Liver (tissue), 3 donors: Measurements from ENCODE around the gene PRIMA1.

ENCODE experiments used
- ATF3 ChIP-seq: IDR thresholded peaks from 2 replicates; pipeline ENCODE4 v1.6.1; 2016; ENCODE audit warnings: antibody characterized with exemption
- CTCF ChIP-seq: fragments of 150-350 bp; IDR thresholded peaks from 2 replicates; pipeline ENCODE4 v1.5.1; 2017; ENCODE audit warnings: improper control_type of control experiment, low read depth, low read length; ENCODE audit not compliant: missing input control
- HNF4G ChIP-seq: IDR thresholded peaks from 2 replicates; pipeline ENCODE4 v1.6.1; 2016; ENCODE audit warnings: antibody characterized with exemption
- JUND ChIP-seq, 2 donors: IDR thresholded peaks; 2 replicates each; pipeline ENCODE4 v1.6.1; 2016; ENCODE audit warnings: antibody characterized with exemption in 2 of 2
- MAX ChIP-seq: IDR thresholded peaks from 2 replicates; pipeline ENCODE4 v1.6.1; 2016; ENCODE audit warnings: antibody characterized with exemption
- RAD21 ChIP-seq, 2 donors: IDR thresholded peaks; 2 replicates each; pipeline ENCODE4 v1.6.1; 2016; ENCODE audit warnings: antibody characterized with exemption in 2 of 2, mild to moderate bottlenecking in 2 of 2
- REST ChIP-seq: IDR thresholded peaks from 2 replicates; pipeline ENCODE4 v1.6.1; 2016; ENCODE audit warnings: antibody characterized with exemption, mild to moderate bottlenecking
- RXRA ChIP-seq, 2 donors: IDR thresholded peaks; 2 replicates each; pipeline ENCODE4 v1.6.1; 2017 to 2018; ENCODE audit warnings: antibody characterized with exemption in 2 of 2, mild to moderate bottlenecking in 1 of 2
- TAF1 ChIP-seq: conservative IDR thresholded peaks from 2 replicates; pipeline ENCODE4 v1.6.1; 2016; ENCODE audit warnings: antibody characterized with exemption, mild to moderate bottlenecking
- YY1 ChIP-seq: IDR thresholded peaks from 2 replicates; pipeline ENCODE4 v1.6.1; 2016; ENCODE audit warnings: antibody characterized with exemption, mild to moderate bottlenecking
- ZBTB33 ChIP-seq: IDR thresholded peaks from 2 replicates; pipeline ENCODE4 v1.6.1; 2016; ENCODE audit warnings: antibody characterized with exemption
- donor health status: healthy.
- donor health status: healthy.

GRCh38 chr14:93747102-93747501 lies 41.2 kb downstream of the PRIMA1 start:
- TF ChIP-seq CTCF (no peak), ZBTB33 (no peak), REST (no peak), RXRA (IDR thresholded peaks at IDR 0.05) (no peak), RAD21 (IDR thresholded peaks at IDR 0.05) (no peak), JUND (IDR thresholded peaks at IDR 0.05) (no peak), TAF1 (no peak), MAX (no peak), HNF4G (no peak), YY1 (no peak), ATF3 (no peak)
